ENCODE data around the gene CPE.
A peak's percentile ranks its signal among the peaks of the same experiment; 100 is the strongest.
"Not testable (repeated sequence)": the region's sequence is repeated elsewhere in the genome, so short reads cannot be mapped to it uniquely, and the experiment has no call there.

The CPE gene

DNA sequence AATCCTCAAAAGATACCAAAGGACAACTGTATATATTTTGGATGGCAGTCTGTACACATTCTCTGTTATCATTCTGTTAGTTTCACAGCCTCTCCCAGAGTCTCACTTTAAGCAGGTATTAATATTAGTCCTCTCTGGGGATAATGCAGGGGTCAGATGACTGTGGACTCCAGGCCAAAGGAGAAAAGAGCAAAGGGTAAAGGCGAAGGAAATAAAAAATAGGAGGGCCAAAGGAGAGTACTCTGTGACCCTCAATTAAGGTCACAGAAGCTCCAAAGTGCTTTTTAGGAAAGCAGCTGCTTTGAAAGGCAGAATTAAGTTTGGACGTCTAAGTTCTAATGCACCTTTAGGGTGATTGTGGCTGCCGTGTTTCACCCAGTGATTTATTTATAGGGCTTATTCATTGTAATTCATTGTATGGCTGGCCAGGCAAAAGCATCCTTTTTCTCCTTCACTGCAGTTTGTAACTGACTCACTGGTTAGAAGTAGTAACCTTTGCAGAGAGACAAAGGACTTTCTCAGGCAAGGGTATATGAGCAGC, 43.6 kb upstream of the CPE start:
- H3K4me2 ChIP-seq (ENCODE audit: low read length) = peak overlapping the region; percentile 29
- no peaks in the 10 kb centered on the region for H3K9me2 ChIP-seq (replicated peaks; ENCODE audit: control insufficient read depth, low read length)
- peaks cover 79% of the 10 kb centered on the region for H4K20me1 ChIP-seq (ENCODE audit: control insufficient read depth, insufficient read depth, low read depth, low read length)
- H3K4me1 ChIP-seq (ENCODE audit: control insufficient read depth, low read length) = peaks cover 49% of the 10 kb centered on the region
- H3K27ac ChIP-seq (ENCODE audit: low read depth, low read length) = no peak overlapping the region
- peaks cover 100% of the 10 kb centered on the region for H3K36me3 ChIP-seq (ENCODE audit: control insufficient read depth, low read length)
- H3K79me2 ChIP-seq (ENCODE audit: control insufficient read depth, low read length) = peaks cover 84% of the 10 kb centered on the region
- no peak for TF ChIP-seq EZH2phosphoT487 (IDR thresholded peaks at IDR 0.05; ENCODE audit: borderline replicate concordance, low read length)
- TF ChIP-seq, protein P1, sequence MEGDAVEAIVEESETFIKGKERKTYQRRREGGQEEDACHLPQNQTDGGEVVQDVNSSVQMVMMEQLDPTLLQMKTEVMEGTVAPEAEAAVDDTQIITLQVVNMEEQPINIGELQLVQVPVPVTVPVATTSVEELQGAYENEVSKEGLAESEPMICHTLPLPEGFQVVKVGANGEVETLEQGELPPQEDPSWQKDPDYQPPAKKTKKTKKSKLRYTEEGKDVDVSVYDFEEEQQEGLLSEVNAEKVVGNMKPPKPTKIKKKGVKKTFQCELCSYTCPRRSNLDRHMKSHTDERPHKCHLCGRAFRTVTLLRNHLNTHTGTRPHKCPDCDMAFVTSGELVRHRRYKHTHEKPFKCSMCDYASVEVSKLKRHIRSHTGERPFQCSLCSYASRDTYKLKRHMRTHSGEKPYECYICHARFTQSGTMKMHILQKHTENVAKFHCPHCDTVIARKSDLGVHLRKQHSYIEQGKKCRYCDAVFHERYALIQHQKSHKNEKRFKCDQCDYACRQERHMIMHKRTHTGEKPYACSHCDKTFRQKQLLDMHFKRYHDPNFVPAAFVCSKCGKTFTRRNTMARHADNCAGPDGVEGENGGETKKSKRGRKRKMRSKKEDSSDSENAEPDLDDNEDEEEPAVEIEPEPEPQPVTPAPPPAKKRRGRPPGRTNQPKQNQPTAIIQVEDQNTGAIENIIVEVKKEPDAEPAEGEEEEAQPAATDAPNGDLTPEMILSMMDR (IDR thresholded peaks at IDR 0.05; ENCODE audit: low read depth, low read length, poor library complexity, severe bottlenecking) = no peak
- H3K27me3 ChIP-seq (ENCODE audit: control insufficient read depth, low read length) = no peaks in the 10 kb centered on the region
- H3K4me3 ChIP-seq (ENCODE audit: low read length) = no peak overlapping the region
- H3F3A ChIP-seq (ENCODE audit: control insufficient read depth, insufficient read depth) = peaks cover 35% of the 10 kb centered on the region
- H3K9me3 ChIP-seq (ENCODE audit: control insufficient read depth, insufficient read depth, low read length) = no peaks in the 10 kb centered on the region

DNA sequence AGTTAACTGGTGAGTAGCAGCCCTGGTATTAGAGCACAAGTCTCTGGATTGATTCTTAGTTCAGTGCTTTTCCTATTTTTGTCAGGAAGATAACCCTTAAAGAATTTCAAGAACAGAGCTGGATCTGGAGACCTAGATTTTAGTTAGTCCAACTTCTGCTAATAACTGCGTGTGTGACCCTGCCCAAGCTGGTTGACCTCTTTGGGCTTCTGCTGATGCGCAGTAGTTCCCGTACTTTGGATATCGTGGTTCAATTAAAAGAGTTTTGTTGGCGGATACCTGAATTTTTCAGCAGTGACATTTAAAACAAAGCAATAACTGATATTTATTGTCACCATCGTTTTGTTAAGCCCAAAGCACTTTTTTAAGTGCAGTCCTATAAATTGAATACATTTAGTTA, 42.1 kb upstream of the CPE start:
- Histone ChIP-seq H3K9me3 (ENCODE audit: control insufficient read depth, insufficient read depth, low read length) (no peaks in the 10 kb centered on the region), H4K20me1 (ENCODE audit: control insufficient read depth, insufficient read depth, low read depth, low read length) (peaks cover 69% of the 10 kb centered on the region), H3K4me3 (ENCODE audit: low read length) (no peak overlapping the region), H3K36me3 (ENCODE audit: control insufficient read depth, low read length) (peaks cover 100% of the 10 kb centered on the region), H3K27me3 (ENCODE audit: control insufficient read depth, low read length) (no peaks in the 10 kb centered on the region), H3K27ac (ENCODE audit: low read depth, low read length) (no peak overlapping the region), H3F3A (ENCODE audit: control insufficient read depth, insufficient read depth) (peaks cover 50% of the 10 kb centered on the region), H3K79me2 (ENCODE audit: control insufficient read depth, low read length) (peaks cover 69% of the 10 kb centered on the region), H3K4me1 (ENCODE audit: control insufficient read depth, low read length) (peaks cover 34% of the 10 kb centered on the region), H3K4me2 (ENCODE audit: low read length) (no peak overlapping the region), H3K9me2 (replicated peaks; ENCODE audit: control insufficient read depth, low read length) (no peaks in the 10 kb centered on the region)
- TF ChIP-seq, protein P1 (IDR thresholded peaks at IDR 0.05; ENCODE audit: low read depth, low read length, poor library complexity, severe bottlenecking) = no peak
- TF ChIP-seq EZH2phosphoT487 (IDR thresholded peaks at IDR 0.05; ENCODE audit: borderline replicate concordance, low read length) = no peak

DNA sequence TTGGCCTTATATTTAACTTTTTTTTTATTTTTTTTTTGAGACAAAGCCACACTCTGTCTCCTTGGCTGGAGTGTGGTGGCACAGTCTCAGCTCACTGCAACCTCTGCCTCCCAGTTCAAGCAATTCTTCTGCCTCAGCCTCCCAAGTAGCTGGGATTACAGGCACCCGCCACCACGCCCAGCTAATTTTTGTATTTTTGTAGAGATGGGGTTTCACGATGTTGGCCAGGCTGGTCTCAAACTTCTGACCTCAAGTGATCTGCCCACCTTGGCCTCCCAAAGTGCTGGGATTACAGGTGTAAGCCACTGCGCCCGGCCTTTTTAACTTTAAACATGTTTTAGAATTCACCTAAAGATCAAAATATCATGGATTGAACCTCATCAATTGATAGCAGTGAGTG, 36.5 kb upstream of the CPE start:
- not testable (repeated sequence) for H3K4me3 ChIP-seq (ENCODE audit: low read length); H3K27me3 ChIP-seq (ENCODE audit: control insufficient read depth, low read length); H3K9me3 ChIP-seq (ENCODE audit: control insufficient read depth, insufficient read depth, low read length); H3K9me2 ChIP-seq (replicated peaks; ENCODE audit: control insufficient read depth, low read length); H3K27ac ChIP-seq (ENCODE audit: low read depth, low read length); H3K4me1 ChIP-seq (ENCODE audit: control insufficient read depth, low read length); H3K4me2 ChIP-seq (ENCODE audit: low read length)
- peaks cover 21% of the 10 kb centered on the region for H4K20me1 ChIP-seq (ENCODE audit: control insufficient read depth, insufficient read depth, low read depth, low read length)
- peaks cover 64% of the 10 kb centered on the region for H3K36me3 ChIP-seq (ENCODE audit: control insufficient read depth, low read length)
- H3F3A ChIP-seq (ENCODE audit: control insufficient read depth, insufficient read depth) = peaks cover 73% of the 10 kb centered on the region
- peaks cover 13% of the 10 kb centered on the region for H3K79me2 ChIP-seq (ENCODE audit: control insufficient read depth, low read length)

DNA sequence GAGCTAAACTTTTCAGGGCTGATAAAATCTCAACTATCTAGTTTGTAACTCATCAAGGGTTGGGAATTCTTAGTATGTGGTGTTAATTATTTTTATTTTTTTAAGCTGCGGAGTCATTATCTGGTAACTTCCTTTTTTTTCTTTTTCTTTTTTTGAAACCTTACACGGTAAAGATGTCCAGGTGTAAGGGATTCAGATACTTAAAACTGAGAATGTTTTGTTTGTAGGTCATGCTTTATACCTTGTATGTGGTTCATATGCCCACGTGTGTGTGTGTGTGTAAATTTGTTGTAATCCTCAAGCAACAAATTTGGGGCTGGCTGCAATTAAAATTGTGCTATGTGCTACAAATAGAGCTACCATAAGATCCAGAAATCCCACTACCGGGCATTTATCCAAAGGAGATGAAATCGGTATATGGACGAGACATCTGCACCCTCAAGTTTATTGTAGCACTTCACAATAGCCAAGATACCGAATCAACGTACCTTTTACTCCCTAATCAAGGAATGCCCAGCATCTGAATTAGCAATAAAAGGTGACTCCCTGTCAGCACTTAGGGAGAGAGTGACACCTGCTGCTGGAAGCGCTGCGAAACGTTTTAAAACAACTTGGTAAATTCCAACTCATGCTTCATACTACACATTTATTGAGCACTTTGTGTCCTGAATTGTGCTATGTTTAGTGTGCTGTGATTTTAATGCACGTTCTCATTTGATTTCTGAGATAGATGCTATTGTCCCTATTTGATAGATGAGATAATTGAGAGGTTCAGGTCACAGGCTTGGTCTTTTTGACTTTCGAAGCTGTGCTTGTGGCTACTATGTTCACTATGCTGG, 35.2 kb upstream of the CPE start:
- TF ChIP-seq, protein P1 (IDR thresholded peaks at IDR 0.05; ENCODE audit: low read depth, low read length, poor library complexity, severe bottlenecking) = peak; percentile 33
- no peak for TF ChIP-seq EZH2phosphoT487 (IDR thresholded peaks at IDR 0.05; ENCODE audit: borderline replicate concordance, low read length)
- H3K9me2 ChIP-seq (replicated peaks; ENCODE audit: control insufficient read depth, low read length) = no peaks in the 10 kb centered on the region
- H3K27ac ChIP-seq (ENCODE audit: low read depth, low read length) = no peak overlapping the region
- H3K4me3 ChIP-seq (ENCODE audit: low read length) = no peak overlapping the region
- H4K20me1 ChIP-seq (ENCODE audit: control insufficient read depth, insufficient read depth, low read depth, low read length) = peaks cover 18% of the 10 kb centered on the region
- peaks cover 64% of the 10 kb centered on the region for H3F3A ChIP-seq (ENCODE audit: control insufficient read depth, insufficient read depth)
- no peaks in the 10 kb centered on the region for H3K4me1 ChIP-seq (ENCODE audit: control insufficient read depth, low read length)
- H3K27me3 ChIP-seq (ENCODE audit: control insufficient read depth, low read length) = no peaks in the 10 kb centered on the region
- H3K36me3 ChIP-seq (ENCODE audit: control insufficient read depth, low read length) = peaks cover 52% of the 10 kb centered on the region
- peaks cover 3% of the 10 kb centered on the region for H3K79me2 ChIP-seq (ENCODE audit: control insufficient read depth, low read length)
- H3K4me2 ChIP-seq (ENCODE audit: low read length) = no peak overlapping the region
- no peaks in the 10 kb centered on the region for H3K9me3 ChIP-seq (ENCODE audit: control insufficient read depth, insufficient read depth, low read length)
